Activated CD8-positive, alpha-beta memory T cell treated with anti-CD3 and anti-CD28 coated beads, Interleukin-2, amount 50 U/mL, for 4 hours (primary cell): ENCODE results near the gene CEACAM19.
A peak's percentile ranks its signal among the peaks of the same experiment; 100 is the strongest.

ENCODE experiments used
- DNase-seq: peaks from one replicate; pipeline ENCODE4 v3.0.0-alpha.2; 2020

CEACAM19 gene

DNA sequence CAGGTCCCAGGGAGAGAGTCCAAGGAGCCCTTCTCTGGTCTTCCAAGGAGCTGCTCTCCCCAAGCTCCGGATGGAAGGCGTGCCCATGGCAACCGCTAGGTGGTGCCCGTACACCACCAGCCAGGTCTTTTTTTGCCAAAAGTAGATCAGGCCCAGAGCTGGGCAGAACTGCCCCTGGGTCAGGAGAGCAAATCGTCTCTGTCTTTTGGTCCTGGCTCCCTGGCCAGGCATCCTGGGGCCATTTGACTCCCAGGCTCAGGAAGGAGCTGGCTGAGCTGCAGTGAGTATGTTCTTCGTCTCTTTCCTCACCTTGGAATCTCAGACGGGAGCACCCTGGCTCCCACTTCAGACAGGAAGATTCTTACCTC, 52.7 kb downstream of the CEACAM19 start:
- peak; percentile 80 for DNase-seq

DNA sequence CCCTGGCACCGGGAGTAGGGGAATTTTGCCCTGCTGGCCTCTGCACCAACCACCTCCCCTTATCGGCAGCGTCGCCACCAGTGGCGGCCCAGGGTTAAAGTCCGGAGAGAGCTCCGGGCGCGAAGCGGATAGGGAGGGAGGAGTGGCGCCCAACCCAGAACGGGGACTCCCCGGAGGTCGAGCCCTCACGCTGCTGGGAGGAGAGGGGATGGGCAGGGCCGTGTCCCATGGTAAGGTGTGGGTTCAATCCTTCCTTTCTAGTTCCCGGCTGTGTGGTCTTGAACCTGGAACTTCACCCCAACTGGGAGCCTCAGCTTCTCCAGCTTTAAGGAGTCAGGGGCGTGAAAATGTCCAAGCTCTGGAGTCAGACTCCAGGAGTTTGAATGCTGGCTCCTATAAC, 54.0 kb downstream of the CEACAM19 start:
- DNase-seq = no peak

DNA sequence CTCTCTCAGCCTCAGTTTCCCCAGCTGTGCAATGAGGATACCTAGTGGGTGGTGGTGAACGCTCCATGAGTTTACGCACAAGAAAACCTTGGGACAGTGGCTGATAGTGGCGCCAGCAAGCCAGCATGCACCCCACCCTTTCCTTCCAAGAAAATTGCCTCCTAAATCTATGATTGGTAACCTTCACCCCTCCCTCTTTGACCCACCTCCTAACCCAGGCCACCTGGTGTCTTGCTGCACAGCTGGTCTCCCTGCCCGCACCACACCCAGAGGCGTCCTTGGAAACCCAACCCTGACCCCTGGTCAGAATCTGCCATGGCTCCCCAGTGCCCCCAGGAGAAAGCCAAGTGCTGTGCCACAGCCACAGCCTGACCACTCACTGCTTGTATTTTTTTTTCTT, 54.4 kb downstream of the CEACAM19 start:
- no peak for DNase-seq

DNA sequence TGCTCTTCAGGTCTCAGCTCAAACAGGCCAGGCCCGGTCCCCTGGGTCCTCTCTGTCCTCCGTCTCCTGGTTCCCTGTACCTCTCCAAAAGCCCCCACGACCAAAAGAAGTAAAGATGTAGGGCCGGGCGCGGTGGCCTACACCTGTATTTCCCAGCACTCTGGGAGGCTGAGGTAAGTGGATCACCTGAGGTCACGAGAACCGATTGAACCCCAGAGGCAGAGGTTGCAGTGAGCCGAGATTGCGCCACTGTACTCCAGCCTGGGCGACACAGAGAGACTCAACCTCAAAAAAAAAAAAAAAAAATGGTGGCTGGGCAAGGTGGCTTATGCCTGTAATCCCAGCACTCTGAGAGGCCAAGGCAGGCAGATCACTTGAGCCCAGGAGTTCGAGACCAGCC, 55.2 kb downstream of the CEACAM19 start:
- DNase-seq = no peak

DNA sequence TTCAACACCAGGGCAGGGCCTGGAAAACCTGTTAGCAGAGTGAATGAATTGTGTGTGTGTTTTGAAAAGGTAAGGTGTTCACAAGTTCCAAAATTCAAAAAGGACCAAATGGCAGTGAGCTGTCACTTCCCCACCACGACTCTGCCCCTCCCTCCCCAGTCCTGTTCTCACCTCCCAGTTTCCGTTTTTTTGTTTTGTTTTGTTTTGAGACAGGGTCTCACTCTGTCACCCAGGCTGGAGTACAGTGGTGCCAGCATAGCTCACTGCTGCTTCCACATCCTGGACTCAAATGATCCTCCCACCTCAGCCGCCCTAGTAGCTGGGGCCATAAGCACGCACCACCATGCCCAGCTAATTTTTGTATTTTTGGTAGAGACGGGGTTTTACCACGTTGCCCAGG, 56.9 kb downstream of the CEACAM19 start:
- no peak for DNase-seq

DNA sequence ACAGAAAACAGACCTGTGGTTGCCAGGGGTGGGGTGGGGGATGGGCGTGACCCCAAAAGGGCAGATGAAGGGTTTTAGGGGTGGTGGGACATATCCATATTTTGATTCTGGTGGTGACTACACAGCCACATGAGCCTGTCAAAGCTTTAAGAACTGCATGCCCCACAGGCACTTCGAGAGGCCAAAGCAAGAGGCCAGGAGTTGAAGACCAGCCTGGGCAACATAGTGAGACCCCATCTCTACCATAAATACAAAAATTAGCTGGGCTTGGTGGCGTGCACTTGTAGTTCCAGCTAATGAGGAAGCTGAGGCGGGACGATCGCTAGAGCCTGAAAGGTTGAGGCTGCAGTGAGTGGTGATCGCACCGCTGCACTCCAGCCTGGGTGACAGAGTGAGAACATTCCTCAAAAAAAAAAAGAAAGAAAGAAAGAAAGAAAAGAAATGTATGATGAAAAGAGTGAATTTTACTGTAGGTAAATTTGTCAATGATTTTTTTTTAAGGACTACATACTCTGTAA, 58.3 kb downstream of the CEACAM19 start:
- DNase-seq = no peak

DNA sequence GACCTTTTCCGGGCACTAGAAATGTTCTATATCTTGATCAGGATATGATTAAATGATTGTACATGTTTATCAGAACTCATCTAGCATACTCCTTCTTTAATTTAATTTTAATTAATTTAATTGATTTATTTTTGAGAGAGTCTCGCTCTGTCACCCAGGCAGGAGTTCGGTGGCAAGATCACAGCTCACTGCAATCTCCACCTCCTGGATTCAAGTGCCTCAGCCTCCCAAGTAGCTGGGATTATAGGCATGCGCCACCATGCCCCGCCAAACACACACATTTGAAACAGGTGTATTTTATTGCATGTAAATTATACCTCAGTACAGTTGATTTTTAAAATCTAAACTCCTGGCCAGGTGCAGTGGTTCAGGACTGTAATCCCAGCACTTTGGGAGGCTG, 59.8 kb downstream of the CEACAM19 start:
- DNase-seq = no peak

DNA sequence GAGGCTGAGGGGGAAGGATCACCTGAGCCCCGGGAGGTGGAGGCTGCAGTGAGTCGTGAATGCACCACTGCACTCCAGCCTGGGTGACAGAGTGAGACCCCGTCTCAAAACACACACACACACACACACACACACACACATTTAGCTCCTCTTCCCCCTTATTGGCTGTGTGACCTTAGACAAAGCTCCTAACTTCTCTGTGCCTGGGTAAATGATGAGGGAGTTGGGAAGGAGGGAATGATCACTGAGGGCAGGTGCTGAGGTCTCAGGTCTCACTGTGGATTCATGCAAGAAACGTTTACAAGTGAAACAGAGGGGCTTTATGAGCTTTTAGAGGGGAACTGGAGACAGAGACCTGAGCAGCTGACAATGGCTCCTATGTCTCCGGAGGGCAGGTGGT, 60.3 kb downstream of the CEACAM19 start:
- DNase-seq = no peak

DNA sequence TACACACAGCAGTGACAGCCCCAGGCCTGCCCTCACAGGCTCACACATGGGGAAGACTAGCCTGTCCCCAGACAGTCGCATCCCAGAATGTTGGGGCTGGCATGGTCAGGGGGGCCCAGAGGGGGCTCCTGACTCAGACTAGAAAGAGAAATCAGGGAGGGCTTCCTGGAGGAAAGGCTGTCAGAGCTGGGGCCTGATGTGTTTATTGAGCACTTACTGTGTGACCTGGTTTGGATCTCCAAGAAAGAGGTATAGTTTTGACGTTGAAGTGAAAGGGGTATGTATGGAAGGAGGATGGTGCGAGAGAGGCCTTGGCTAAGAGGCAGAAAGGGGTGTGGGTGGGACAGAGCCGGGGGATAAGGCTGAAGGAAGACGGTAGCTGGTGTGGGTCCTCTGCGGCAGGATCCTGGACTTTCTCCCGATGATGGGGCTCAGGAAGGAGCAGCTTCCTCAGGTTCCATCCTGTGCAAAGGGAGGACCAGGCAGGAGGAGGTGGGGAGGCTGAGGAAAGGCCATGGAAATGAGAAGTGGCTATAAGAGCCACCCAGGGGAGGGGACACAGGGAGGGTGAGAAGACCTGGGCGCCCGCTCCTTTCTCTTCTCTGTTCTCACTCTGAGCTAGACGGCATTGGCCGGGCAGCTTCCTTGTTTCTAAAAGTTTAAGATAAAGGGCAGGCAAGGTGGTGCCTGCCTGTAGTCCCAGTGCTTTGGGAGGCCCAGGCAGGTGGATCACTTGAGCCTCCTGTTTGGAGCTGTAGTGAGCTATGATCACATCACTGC, 61.1 kb downstream of the CEACAM19 start:
- DNase-seq = no peak
